Measurements from ENCODE around the gene NCK1.

DNA sequence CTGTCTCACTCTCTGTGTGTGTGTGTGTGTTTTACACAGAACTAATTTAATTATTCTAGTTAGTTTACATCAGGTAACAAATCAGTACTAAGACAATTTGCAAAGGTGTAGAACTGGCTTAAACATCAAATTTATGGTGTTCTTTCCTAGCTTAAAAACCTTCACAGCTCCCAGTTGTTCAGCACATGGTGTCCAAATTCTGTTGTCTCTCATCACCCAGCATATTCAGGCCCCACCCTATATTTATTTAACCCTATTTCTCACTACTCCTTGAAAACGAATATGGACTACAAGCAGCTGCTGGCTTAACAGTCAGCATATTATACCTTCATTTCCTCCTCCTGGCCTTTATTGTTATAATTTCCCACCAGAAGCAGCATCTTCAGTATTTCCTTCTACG, 96.9 kb downstream of the NCK1 start:
- TF ChIP-seq, protein P1, sequence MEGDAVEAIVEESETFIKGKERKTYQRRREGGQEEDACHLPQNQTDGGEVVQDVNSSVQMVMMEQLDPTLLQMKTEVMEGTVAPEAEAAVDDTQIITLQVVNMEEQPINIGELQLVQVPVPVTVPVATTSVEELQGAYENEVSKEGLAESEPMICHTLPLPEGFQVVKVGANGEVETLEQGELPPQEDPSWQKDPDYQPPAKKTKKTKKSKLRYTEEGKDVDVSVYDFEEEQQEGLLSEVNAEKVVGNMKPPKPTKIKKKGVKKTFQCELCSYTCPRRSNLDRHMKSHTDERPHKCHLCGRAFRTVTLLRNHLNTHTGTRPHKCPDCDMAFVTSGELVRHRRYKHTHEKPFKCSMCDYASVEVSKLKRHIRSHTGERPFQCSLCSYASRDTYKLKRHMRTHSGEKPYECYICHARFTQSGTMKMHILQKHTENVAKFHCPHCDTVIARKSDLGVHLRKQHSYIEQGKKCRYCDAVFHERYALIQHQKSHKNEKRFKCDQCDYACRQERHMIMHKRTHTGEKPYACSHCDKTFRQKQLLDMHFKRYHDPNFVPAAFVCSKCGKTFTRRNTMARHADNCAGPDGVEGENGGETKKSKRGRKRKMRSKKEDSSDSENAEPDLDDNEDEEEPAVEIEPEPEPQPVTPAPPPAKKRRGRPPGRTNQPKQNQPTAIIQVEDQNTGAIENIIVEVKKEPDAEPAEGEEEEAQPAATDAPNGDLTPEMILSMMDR (IDR thresholded peaks at IDR 0.05; ENCODE audit: low read depth, low read length, poor library complexity, severe bottlenecking) = no peak
- no peak for TF ChIP-seq EZH2phosphoT487 (IDR thresholded peaks at IDR 0.05; ENCODE audit: borderline replicate concordance, low read length)
